Activated naive CD4-positive, alpha-beta T cell treated with anti-CD3 and anti-CD28 coated beads, Interleukin-2, amount 10 ng/mL, durations not matched to agents 7 days and 5 days (primary cell): ENCODE data around the gene IREB2.
A peak's percentile ranks its signal among the peaks of the same experiment; 100 is the strongest.
"Not testable (repeated sequence)": the region's sequence is repeated elsewhere in the genome, so short reads cannot be mapped to it uniquely, and the experiment has no call there.

Experiments
- CTCF ChIA-PET: fragments of 350-600 bp; sonication (Branson Sonifier 250); formaldehyde crosslinking; loops from one replicate; lab custom pipeline; 2021; ENCODE audit warnings: antibody characterized with exemption; lab: Charles Lee
- DNase-seq: peaks from one replicate; pipeline ENCODE4 v3.0.0-alpha.2; 2020
- H3K27ac Mint-ChIP-seq: one replicate; pipeline ENCODE4 v1.8.0; 2021; ENCODE audit warnings: mild to moderate bottlenecking, moderate library complexity, mixed read lengths
- H3K27me3 Mint-ChIP-seq: one replicate; pipeline ENCODE4 v1.8.0; 2021; ENCODE audit warnings: mild to moderate bottlenecking, mixed read lengths
- H3K36me3 Mint-ChIP-seq: one replicate; pipeline ENCODE4 v1.8.0; 2021; ENCODE audit warnings: mixed read lengths
- H3K4me1 Mint-ChIP-seq: one replicate; pipeline ENCODE4 v1.8.0; 2021; ENCODE audit warnings: mixed read lengths
- H3K4me3 Mint-ChIP-seq: one replicate; pipeline ENCODE4 v1.8.0; 2021; ENCODE audit warnings: mild to moderate bottlenecking, moderate library complexity, mixed read lengths
- H3K9me3 Mint-ChIP-seq: one replicate; pipeline ENCODE4 v1.8.0; 2021; ENCODE audit warnings: mixed read lengths

Gene IREB2

GRCh38 chr15:78431955-78432354, 6.1 kb upstream of the IREB2 start:
- H3K27me3 Mint-ChIP-seq, result peaks cover 7% of the 10 kb centered on the region
- CTCF ChIA-PET, result interaction anchor here (1.0 kb wide), 1 partner anchor 9 kb away, joined by 3 read pairs; no protein-coding TSS in a partner anchor
- H3K4me3 Mint-ChIP-seq, result no peak overlapping the region
- no peak for DNase-seq
- H3K4me1 Mint-ChIP-seq, result peaks cover 7% of the 10 kb centered on the region
- H3K36me3 Mint-ChIP-seq, result no peaks in the 10 kb centered on the region
- no peak overlapping the region for H3K27ac Mint-ChIP-seq
- H3K9me3 Mint-ChIP-seq, result no peaks in the 10 kb centered on the region

GRCh38 chr15:78432664-78433063, 5.4 kb upstream of the IREB2 start:
- no peak overlapping the region for H3K27ac Mint-ChIP-seq

GRCh38 chr15:78434134-78434533, 3.9 kb upstream of the IREB2 start:
- CTCF ChIA-PET, result no interaction called here
- H3K27ac Mint-ChIP-seq, result no peak overlapping the region
- peaks cover 5% of the 10 kb centered on the region for H3K36me3 Mint-ChIP-seq
- H3K27me3 Mint-ChIP-seq, result peaks cover 7% of the 10 kb centered on the region
- no peaks in the 10 kb centered on the region for H3K9me3 Mint-ChIP-seq
- DNase-seq, result no peak
- no peak overlapping the region for H3K4me3 Mint-ChIP-seq
- H3K4me1 Mint-ChIP-seq, result peaks cover 17% of the 10 kb centered on the region

More at GRCh38 chr15:78432664-78433063, 5.4 kb upstream of the IREB2 start:
- Mint-ChIP-seq H3K27me3 (peaks cover 7% of the 10 kb centered on the region), H3K9me3 (no peaks in the 10 kb centered on the region), H3K4me3 (no peak overlapping the region), H3K4me1 (peaks cover 13% of the 10 kb centered on the region), H3K36me3 (no peaks in the 10 kb centered on the region)
- DNase-seq, result no peak
- CTCF ChIA-PET, result interaction anchor here (1.0 kb wide), 1 partner anchor 10 kb away, joined by 3 read pairs; no protein-coding TSS in a partner anchor

GRCh38 chr15:78434711-78435110, 3.3 kb upstream of the IREB2 start:
- DNase-seq, H3K9me3 Mint-ChIP-seq, H3K36me3 Mint-ChIP-seq, H3K4me3 Mint-ChIP-seq, H3K27ac Mint-ChIP-seq, CTCF ChIA-PET, H3K27me3 Mint-ChIP-seq: not testable (repeated sequence)
- peaks cover 20% of the 10 kb centered on the region for H3K4me1 Mint-ChIP-seq

- Mint-ChIP-seq H3K9me3 (no peaks in the 10 kb centered on the region), H3K4me1 (peaks cover 41% of the 10 kb centered on the region), H3K4me3 (peak overlapping the region; percentile 91), H3K27me3 (no peaks in the 10 kb centered on the region), H3K27ac (peak overlapping the region; percentile 95), H3K36me3 (peaks cover 18% of the 10 kb centered on the region)
- no peak for DNase-seq
- CTCF ChIA-PET, result interaction anchor here (1.1 to 1.2 kb wide), 2 partner anchors 8 to 13 kb away, joined by 3 to 5 read pairs; no protein-coding TSS in a partner anchor
Observed at GRCh38 chr15:78437107-78437761, 782 bp upstream of the IREB2 start.

- DNase-seq, result peak; percentile 39
- H3K27me3 Mint-ChIP-seq, result no peaks in the 10 kb centered on the region
- CTCF ChIA-PET, result interaction anchor here (0.7 to 1.0 kb wide), 2 partner anchors 69 to 199 kb away, joined by 3 read pairs; no protein-coding TSS in a partner anchor
- peak overlapping the region; percentile 95 for H3K27ac Mint-ChIP-seq
- H3K4me3 Mint-ChIP-seq, result peak overlapping the region; percentile 91
- no peaks in the 10 kb centered on the region for H3K9me3 Mint-ChIP-seq
- H3K36me3 Mint-ChIP-seq, result peaks cover 28% of the 10 kb centered on the region
- H3K4me1 Mint-ChIP-seq, result peaks cover 52% of the 10 kb centered on the region
Observed at GRCh38 chr15:78438619-78439285, 736 bp downstream of the IREB2 start.

- no peak for DNase-seq
- Mint-ChIP-seq H3K27ac (peak overlapping the region; percentile 24), H3K4me1 (peaks cover 59% of the 10 kb centered on the region)
Observed at GRCh38 chr15:78440375-78441373, 2.7 kb downstream of the IREB2 start.

GRCh38 chr15:78444255-78444654, 6.2 kb downstream of the IREB2 start:
- Mint-ChIP-seq H3K27me3 (no peaks in the 10 kb centered on the region), H3K36me3 (peaks cover 47% of the 10 kb centered on the region), H3K4me1 (peaks cover 45% of the 10 kb centered on the region), H3K9me3 (no peaks in the 10 kb centered on the region), H3K4me3 (no peak overlapping the region), H3K27ac (no peak overlapping the region)
- CTCF ChIA-PET, result interaction anchor here (0.6 kb wide), 1 partner anchor 26 kb away, joined by 3 read pairs; no protein-coding TSS in a partner anchor
- DNase-seq, result no peak

More at GRCh38 chr15:78440375-78441373, 2.7 kb downstream of the IREB2 start:
- peaks cover 38% of the 10 kb centered on the region for H3K36me3 Mint-ChIP-seq
- no peaks in the 10 kb centered on the region for H3K9me3 Mint-ChIP-seq
- H3K4me3 Mint-ChIP-seq, result no peak overlapping the region
- no peaks in the 10 kb centered on the region for H3K27me3 Mint-ChIP-seq
- CTCF ChIA-PET, result no interaction called here

GRCh38 chr15:78445875-78446274, 7.9 kb downstream of the IREB2 start:
- Mint-ChIP-seq H3K9me3 (no peaks in the 10 kb centered on the region), H3K27ac (no peak overlapping the region), H3K4me3 (no peak overlapping the region), H3K36me3 (peaks cover 44% of the 10 kb centered on the region), H3K27me3 (no peaks in the 10 kb centered on the region), H3K4me1 (peaks cover 31% of the 10 kb centered on the region)
- CTCF ChIA-PET, result no interaction called here
- DNase-seq, result no peak

GRCh38 chr15:78446551-78446950, 8.5 kb downstream of the IREB2 start:
- CTCF ChIA-PET, result no interaction called here
- Mint-ChIP-seq H3K4me1 (peaks cover 25% of the 10 kb centered on the region), H3K4me3 (no peak overlapping the region), H3K9me3 (no peaks in the 10 kb centered on the region), H3K36me3 (peaks cover 39% of the 10 kb centered on the region), H3K27ac (no peak overlapping the region), H3K27me3 (no peaks in the 10 kb centered on the region)
- no peak for DNase-seq

- CTCF ChIA-PET, result interaction anchor here (0.6 kb wide), 1 partner anchor 86 kb away, joined by 5 read pairs; no protein-coding TSS in a partner anchor
- no peaks in the 10 kb centered on the region for H3K27me3 Mint-ChIP-seq
- H3K36me3 Mint-ChIP-seq, result peaks cover 38% of the 10 kb centered on the region
- H3K4me1 Mint-ChIP-seq, result peaks cover 24% of the 10 kb centered on the region
- H3K9me3 Mint-ChIP-seq, result no peaks in the 10 kb centered on the region
- H3K4me3 Mint-ChIP-seq, result no peak overlapping the region
- H3K27ac Mint-ChIP-seq, result no peak overlapping the region
- no peak for DNase-seq
Observed at GRCh38 chr15:78448441-78449219, 10.6 kb downstream of the IREB2 start.

GRCh38 chr15:78449220-78449999, 11.4 kb downstream of the IREB2 start:
- H3K9me3 Mint-ChIP-seq, result no peaks in the 10 kb centered on the region
- no peaks in the 10 kb centered on the region for H3K27me3 Mint-ChIP-seq
- peaks cover 24% of the 10 kb centered on the region for H3K4me1 Mint-ChIP-seq
- DNase-seq, result no peak
- no peak overlapping the region for H3K4me3 Mint-ChIP-seq
- H3K27ac Mint-ChIP-seq, result no peak overlapping the region
- peaks cover 33% of the 10 kb centered on the region for H3K36me3 Mint-ChIP-seq
- CTCF ChIA-PET, result interaction anchor here (0.6 to 1.7 kb wide), 2 partner anchors 27 to 85 kb away, joined by 5 read pairs; no protein-coding TSS in a partner anchor
